ENCODE data around the gene MAPK8. TPM values are rescaled to one million over a fixed set of nuclear protein-coding genes. Genes with fewer than 3 reads are reported as not detected.
A peak's percentile ranks its signal among the peaks of the same experiment; 100 is the strongest.
"Not testable (repeated sequence)": the region's sequence is repeated elsewhere in the genome, so short reads cannot be mapped to it uniquely, and the experiment has no call there.

MAPK8 gene
- total RNA-seq, 2 experiments from 2014 or later = 44.2 to 45.4 TPM

DNA sequence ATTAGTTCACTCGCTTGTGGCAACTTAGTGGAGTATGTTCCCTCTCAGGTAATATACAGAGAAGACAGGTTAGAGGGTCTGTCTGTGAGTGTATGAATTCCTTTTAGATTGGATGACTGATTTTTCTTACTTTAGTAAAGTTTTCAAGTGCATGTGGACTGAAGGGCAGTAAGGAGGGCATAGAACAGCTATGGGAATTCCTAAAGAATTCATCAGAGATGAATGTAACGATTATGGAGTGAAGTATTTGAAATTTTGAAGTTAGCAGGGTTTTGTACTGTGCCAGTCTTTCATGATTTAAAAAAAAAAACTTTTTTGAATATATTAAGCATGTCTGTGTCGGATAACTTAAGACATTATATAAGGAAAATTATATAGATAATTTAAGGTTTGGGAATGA lies 15.5 kb downstream of the MAPK8 start:
- no peak for DNase-seq
- peaks cover 31% of the 10 kb centered on the region for H3K4me1 Mint-ChIP-seq (ENCODE audit: low read depth)
- H3K9me3 Mint-ChIP-seq = no peaks in the 10 kb centered on the region
- H3K36me3 Mint-ChIP-seq = peaks cover 8% of the 10 kb centered on the region
- H3K4me3 Mint-ChIP-seq = no peak overlapping the region
- H3K27me3 Mint-ChIP-seq = no peaks in the 10 kb centered on the region
- intact Hi-C loops (cut with micrococcal nuclease) = no loop called here
- H3K27ac Mint-ChIP-seq = no peak overlapping the region
- ChIA-PET POLR2A (no interaction called here), CTCF (no interaction called here)

DNA sequence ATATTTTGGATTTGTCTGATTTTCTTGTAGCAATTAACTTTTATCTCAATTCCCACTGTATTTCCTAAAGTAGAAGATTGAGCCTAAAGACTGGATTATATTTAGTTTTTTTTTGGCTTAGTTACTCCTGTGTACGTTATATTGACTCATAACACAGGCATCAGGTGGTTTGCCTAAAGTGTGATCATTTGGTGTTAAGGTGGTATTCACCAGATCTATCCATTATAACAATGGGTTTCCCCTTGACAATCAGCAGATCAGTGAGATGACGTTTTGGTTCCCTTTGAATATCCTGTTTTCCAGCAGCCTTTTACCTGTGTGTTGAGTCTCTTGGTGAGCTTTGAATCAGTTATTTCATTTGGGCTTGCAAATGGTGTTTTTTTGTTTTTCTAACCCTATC lies 18.1 kb downstream of the MAPK8 start:
- Mint-ChIP-seq H3K4me3 (no peak overlapping the region), H3K27ac (no peak overlapping the region), H3K36me3 (peaks cover 11% of the 10 kb centered on the region), H3K4me1 (ENCODE audit: low read depth) (peaks cover 37% of the 10 kb centered on the region), H3K27me3 (no peaks in the 10 kb centered on the region), H3K9me3 (no peaks in the 10 kb centered on the region)
- ChIA-PET CTCF (no interaction called here), POLR2A (no interaction called here)
- no peak for DNase-seq
- intact Hi-C loops (cut with micrococcal nuclease) = loop anchor here (2.0 kb wide), 1 partner anchor 14 kb away; no protein-coding TSS in a partner anchor

DNA sequence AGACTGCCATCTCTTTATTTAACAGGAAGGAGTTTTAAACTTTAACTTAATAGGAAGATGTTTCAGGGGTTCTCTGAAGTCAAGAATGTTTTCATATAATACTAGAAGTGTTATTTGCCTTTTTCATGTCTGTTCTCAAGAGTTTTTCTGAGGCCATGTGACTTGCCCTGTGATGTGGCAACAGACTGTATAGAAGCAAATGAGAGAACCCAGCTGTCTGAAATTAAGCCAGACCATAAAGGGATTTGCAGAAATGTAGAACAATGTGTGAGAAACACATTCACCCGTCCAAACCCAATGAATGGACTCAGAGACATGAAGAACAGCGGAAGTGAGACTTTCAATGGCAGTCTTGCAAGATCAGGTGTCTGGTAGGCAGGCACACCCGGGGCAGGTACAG lies 23.8 kb downstream of the MAPK8 start:
- H3K27ac Mint-ChIP-seq = no peak overlapping the region
- H3K27me3 Mint-ChIP-seq = no peaks in the 10 kb centered on the region
- no peak for DNase-seq
- ChIA-PET POLR2A (no interaction called here), CTCF (no interaction called here)
- intact Hi-C loops (cut with micrococcal nuclease) = no loop called here
- peaks cover 30% of the 10 kb centered on the region for H3K4me1 Mint-ChIP-seq (ENCODE audit: low read depth)
- H3K9me3 Mint-ChIP-seq = no peaks in the 10 kb centered on the region
- H3K4me3 Mint-ChIP-seq = no peak overlapping the region
- H3K36me3 Mint-ChIP-seq = peaks cover 21% of the 10 kb centered on the region

- CTCF ChIA-PET = no interaction called here
- Mint-ChIP-seq H3K4me3 (no peak overlapping the region), H3K27ac (no peak overlapping the region), H3K36me3 (peaks cover 23% of the 10 kb centered on the region), H3K4me1 (ENCODE audit: low read depth) (peaks cover 24% of the 10 kb centered on the region), H3K9me3 (no peaks in the 10 kb centered on the region), H3K27me3 (no peaks in the 10 kb centered on the region)
- intact Hi-C loops (cut with micrococcal nuclease) = loop anchor here (1.0 kb wide), 1 partner anchor 21 kb away; no protein-coding TSS in a partner anchor
- POLR2A ChIA-PET = no interaction called here
- DNase-seq = peak; percentile 39
These were observed 25.0 kb downstream of the MAPK8 start for GRCh38 chr10:48331436-48331835.

DNA sequence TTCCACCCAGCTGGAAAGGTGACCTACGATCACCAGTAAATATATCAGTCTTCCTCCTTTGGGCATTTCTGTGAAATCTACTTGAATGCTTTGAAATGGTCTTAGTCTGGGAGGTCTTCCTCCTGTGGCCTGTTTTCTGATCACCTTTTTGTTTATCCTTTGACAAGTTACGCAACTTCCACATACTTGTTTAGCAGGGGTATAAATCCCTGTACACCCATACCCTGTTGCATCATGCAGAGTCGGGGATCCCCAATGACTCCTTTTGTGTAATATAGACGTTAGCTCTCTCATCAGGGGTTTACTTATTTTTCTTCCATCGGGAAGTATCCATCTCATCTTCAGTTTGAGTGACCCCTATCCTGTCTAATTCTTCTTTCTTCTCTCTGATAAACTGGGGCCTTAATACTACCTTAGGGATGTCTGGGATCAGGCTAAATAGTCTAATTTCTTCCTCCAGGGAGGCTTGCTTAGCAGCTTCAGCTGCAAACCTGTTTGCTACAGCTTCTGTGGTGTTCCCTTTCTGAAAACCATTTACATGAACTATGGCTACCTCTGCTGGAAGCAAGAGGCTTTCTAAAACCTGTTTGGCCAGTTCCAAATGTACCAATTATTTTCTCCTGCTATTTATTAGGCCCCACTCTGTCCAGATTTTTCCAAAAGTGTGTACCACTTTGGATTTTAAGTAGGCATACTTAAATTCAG lies 25.8 kb downstream of the MAPK8 start:
- ChIA-PET POLR2A (no interaction called here), CTCF (no interaction called here)
- intact Hi-C loops (cut with micrococcal nuclease) = no loop called here
- Mint-ChIP-seq H3K27ac (no peak overlapping the region), H3K4me1 (ENCODE audit: low read depth) (peaks cover 26% of the 10 kb centered on the region), H3K27me3 (no peaks in the 10 kb centered on the region), H3K9me3 (no peaks in the 10 kb centered on the region), H3K4me3 (no peak overlapping the region), H3K36me3 (peaks cover 27% of the 10 kb centered on the region)
- DNase-seq = no peak

DNA sequence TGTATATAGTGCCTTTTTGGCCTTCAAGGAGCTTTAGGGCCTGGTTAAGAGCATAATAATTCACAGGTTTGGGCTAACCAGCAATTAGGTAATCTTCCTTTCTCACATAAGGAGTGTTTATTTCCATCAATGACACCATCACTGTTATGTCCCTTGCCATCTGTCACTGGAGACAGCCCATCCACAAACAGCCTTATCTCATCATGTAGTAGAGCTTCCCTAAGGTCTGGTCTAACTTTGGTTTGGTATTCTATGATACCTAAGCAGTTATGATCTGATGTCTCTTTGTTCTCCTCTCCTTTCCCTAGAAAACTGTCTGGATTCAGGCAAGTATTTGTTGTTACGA lies 26.4 kb downstream of the MAPK8 start:
- no peak for DNase-seq
- peaks cover 31% of the 10 kb centered on the region for H3K36me3 Mint-ChIP-seq
- intact Hi-C loops (cut with micrococcal nuclease) = no loop called here

DNA sequence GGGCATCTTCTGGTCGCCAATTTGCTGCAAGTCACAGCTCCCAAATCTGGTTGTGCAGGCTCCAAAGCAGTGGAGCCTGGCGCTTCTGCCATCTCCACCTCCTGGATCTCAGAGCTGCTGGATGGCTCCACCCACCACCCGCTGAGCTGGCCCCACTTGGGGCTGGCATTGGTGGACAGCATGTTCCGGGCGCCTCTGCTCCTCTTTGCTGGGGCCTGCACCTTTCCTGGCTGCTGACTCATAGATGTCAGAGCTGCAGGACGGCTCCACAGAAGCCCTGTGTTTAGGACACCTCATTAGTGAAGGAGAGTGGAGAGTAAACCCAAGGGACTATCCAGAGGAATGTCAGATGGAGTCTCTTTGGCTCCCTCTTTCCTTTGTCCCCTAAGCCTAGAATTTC lies 27.4 kb downstream of the MAPK8 start:
- CTCF ChIA-PET = no interaction called here
- POLR2A ChIA-PET = no interaction called here
- Mint-ChIP-seq H3K27ac (no peak overlapping the region), H3K27me3 (no peaks in the 10 kb centered on the region), H3K9me3 (no peaks in the 10 kb centered on the region), H3K36me3 (peaks cover 30% of the 10 kb centered on the region), H3K4me1 (ENCODE audit: low read depth) (peaks cover 25% of the 10 kb centered on the region), H3K4me3 (no peak overlapping the region)
- intact Hi-C loops (cut with micrococcal nuclease) = no loop called here
- DNase-seq = no peak

More for the DNA sequence above, 26.4 kb downstream of the MAPK8 start:
- Mint-ChIP-seq H3K4me1 (ENCODE audit: low read depth) (peaks cover 29% of the 10 kb centered on the region), H3K4me3 (no peak overlapping the region), H3K27ac (no peak overlapping the region), H3K9me3 (no peaks in the 10 kb centered on the region), H3K27me3 (no peaks in the 10 kb centered on the region)
- POLR2A ChIA-PET = no interaction called here
- CTCF ChIA-PET = no interaction called here

- Mint-ChIP-seq H3K36me3 (peaks cover 26% of the 10 kb centered on the region), H3K4me1 (ENCODE audit: low read depth) (peaks cover 33% of the 10 kb centered on the region), H3K27ac (no peak overlapping the region), H3K4me3 (no peak overlapping the region), H3K27me3 (no peaks in the 10 kb centered on the region), H3K9me3 (no peaks in the 10 kb centered on the region)
- DNase-seq = no peak
- ChIA-PET POLR2A (no interaction called here), CTCF (no interaction called here)
- intact Hi-C loops (cut with micrococcal nuclease) = no loop called here
These were observed 29.3 kb downstream of the MAPK8 start for GRCh38 chr10:48335788-48336187.

- Mint-ChIP-seq H3K4me1 (ENCODE audit: low read depth) (peaks cover 27% of the 10 kb centered on the region), H3K27ac (no peak overlapping the region), H3K9me3 (no peaks in the 10 kb centered on the region), H3K36me3 (peaks cover 26% of the 10 kb centered on the region), H3K27me3 (no peaks in the 10 kb centered on the region), H3K4me3 (no peak overlapping the region)
- no peak for DNase-seq
- CTCF ChIA-PET = no interaction called here
- POLR2A ChIA-PET = no interaction called here
- intact Hi-C loops (cut with micrococcal nuclease) = no loop called here
These were observed 30.6 kb downstream of the MAPK8 start for GRCh38 chr10:48336978-48337599.

DNA sequence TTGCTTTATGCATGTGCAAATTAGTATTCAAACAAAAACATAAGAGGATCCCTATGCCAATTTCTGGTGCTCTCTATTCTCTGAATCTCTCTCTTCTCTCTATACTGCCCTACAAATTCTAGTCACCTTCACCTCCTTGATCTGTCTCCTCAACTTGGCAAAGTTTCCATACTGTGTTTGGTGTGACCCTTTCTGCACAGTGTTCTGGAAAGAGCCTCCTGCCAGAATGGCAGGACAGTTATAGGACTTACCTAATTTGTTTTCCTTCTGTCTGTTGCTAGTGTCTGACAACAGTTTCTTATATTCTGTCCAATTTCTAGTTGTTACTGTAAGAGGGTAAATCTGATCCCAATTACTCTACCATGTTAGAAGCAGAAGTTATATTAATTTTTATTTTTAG lies 34.3 kb downstream of the MAPK8 start:
- no peak overlapping the region for H3K4me3 Mint-ChIP-seq
- intact Hi-C loops (cut with micrococcal nuclease) = no loop called here
- no peak for DNase-seq
- H3K27me3 Mint-ChIP-seq = no peaks in the 10 kb centered on the region
- H3K4me1 Mint-ChIP-seq (ENCODE audit: low read depth) = peaks cover 25% of the 10 kb centered on the region
- CTCF ChIA-PET = no interaction called here
- POLR2A ChIA-PET = no interaction called here
- no peak overlapping the region for H3K27ac Mint-ChIP-seq
- H3K9me3 Mint-ChIP-seq = no peaks in the 10 kb centered on the region
- peaks cover 30% of the 10 kb centered on the region for H3K36me3 Mint-ChIP-seq

DNA sequence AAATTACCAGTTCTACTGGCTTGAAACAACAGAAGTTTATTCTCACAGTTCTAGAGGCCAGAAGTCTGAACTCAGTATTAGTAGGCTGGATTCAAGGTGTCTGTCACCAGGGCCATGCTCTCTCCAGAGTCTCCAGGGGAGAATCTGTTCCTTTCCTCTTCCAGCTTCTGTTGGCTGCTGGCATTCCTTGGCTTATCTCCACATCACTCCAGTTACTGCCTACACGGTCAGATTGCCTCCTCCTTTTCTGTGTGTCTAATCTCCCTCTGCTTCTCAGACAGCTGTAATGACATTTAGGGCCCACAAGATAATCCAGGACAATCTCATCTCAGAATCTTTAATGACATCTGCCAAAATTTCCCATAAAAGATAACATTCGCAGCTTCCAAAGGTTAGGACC lies 36.6 kb downstream of the MAPK8 start:
- peaks cover 16% of the 10 kb centered on the region for H3K4me1 Mint-ChIP-seq (ENCODE audit: low read depth)
- H3K27ac Mint-ChIP-seq = no peak overlapping the region
- intact Hi-C loops (cut with micrococcal nuclease) = no loop called here
- CTCF ChIA-PET = interaction anchor here (1.0 kb wide), 1 partner anchor 33 kb away, joined by 3 read pairs; no protein-coding TSS in a partner anchor
- H3K4me3 Mint-ChIP-seq = no peak overlapping the region
- no peak for DNase-seq
- H3K27me3 Mint-ChIP-seq = no peaks in the 10 kb centered on the region
- H3K9me3 Mint-ChIP-seq = peaks cover 15% of the 10 kb centered on the region
- peaks cover 30% of the 10 kb centered on the region for H3K36me3 Mint-ChIP-seq
- POLR2A ChIA-PET = no interaction called here

DNA sequence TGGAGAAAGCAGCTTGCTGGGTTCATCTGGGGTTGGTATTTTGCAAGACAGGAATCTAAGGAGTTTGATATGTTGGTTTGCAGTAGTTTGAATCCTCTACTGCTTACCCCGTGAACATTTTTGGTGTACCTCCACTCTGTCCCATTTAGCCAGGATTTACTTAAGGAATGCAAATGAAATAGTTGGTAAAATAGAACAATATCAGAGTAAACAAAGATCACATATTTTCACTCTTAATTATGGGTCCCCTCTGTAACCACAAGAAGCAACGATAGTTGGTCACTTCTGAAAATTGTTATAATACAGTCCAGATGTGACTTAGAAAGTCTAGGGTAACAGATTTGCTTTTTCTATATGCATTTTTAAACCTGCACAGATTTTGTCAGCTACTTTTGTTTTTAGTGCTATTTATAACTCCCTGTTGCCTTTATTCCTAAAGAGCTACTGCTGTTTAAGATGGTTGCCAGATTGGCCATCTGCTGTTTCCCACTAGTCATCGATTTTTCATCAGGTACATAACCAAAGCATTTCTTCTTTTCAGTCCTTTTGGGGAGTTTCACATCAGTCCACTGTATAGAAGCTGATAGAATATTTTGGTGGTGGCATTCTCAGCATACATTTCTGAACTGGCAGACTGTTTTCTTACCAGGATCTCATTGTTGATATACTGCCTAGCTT lies 37.6 kb downstream of the MAPK8 start:
- H3K27ac Mint-ChIP-seq = no peak overlapping the region
- H3K27me3 Mint-ChIP-seq = no peaks in the 10 kb centered on the region
- no peak overlapping the region for H3K4me3 Mint-ChIP-seq
- H3K36me3 Mint-ChIP-seq = peaks cover 40% of the 10 kb centered on the region
- intact Hi-C loops (cut with micrococcal nuclease) = no loop called here
- peaks cover 23% of the 10 kb centered on the region for H3K9me3 Mint-ChIP-seq
- peaks cover 16% of the 10 kb centered on the region for H3K4me1 Mint-ChIP-seq (ENCODE audit: low read depth)
- POLR2A ChIA-PET = no interaction called here
- CTCF ChIA-PET = interaction anchor here (0.6 to 1.0 kb wide), 3 partner anchors 17 to 42 kb away, joined by 3 read pairs; no protein-coding TSS in a partner anchor
- no peak for DNase-seq

GRCh38 chr10:48346248-48346647 lies 39.8 kb downstream of the MAPK8 start:
- H3K4me1 Mint-ChIP-seq (ENCODE audit: low read depth); DNase-seq; POLR2A ChIA-PET; intact Hi-C loops (cut with micrococcal nuclease); CTCF ChIA-PET; H3K4me3 Mint-ChIP-seq; H3K27ac Mint-ChIP-seq; H3K27me3 Mint-ChIP-seq: not testable (repeated sequence)
- Mint-ChIP-seq H3K36me3 (peaks cover 40% of the 10 kb centered on the region), H3K9me3 (peaks cover 34% of the 10 kb centered on the region)
